Ishikawa (cell line): Measurements from ENCODE around the gene CGREF1.

ENCODE experiments used
- RAD21 ChIP-seq: IDR thresholded peaks from 2 replicates; pipeline ENCODE4 v1.6.1; 2012; ENCODE audit warnings: low read depth
- TAF1 ChIP-seq: IDR thresholded peaks from 2 replicates; pipeline ENCODE4 v1.6.1; 2012; ENCODE audit warnings: low read depth, mild to moderate bottlenecking
- TCF12 ChIP-seq: IDR thresholded peaks from 2 replicates; pipeline ENCODE4 v1.6.1; 2012; ENCODE audit warnings: low read depth
- ZBTB7A ChIP-seq: IDR thresholded peaks from 2 replicates; pipeline ENCODE4 v1.6.1; 2012; ENCODE audit warnings: low read depth

GRCh38 chr2:27088634-27089033 lies 30.3 kb downstream of the CGREF1 start:
- TF ChIP-seq TCF12: no peak
- no peak for TF ChIP-seq RAD21
- no peak for TF ChIP-seq TAF1
- TF ChIP-seq ZBTB7A: no peak
